Endothelial cell of umbilical vein (primary cell): ENCODE results near the gene CAMKK2. TPM values are rescaled to one million over a fixed set of nuclear protein-coding genes. Genes with fewer than 3 reads are reported as not detected.

Experiments used
- BruUV-seq: library from RNA; stranded (reverse); fragments of 400-500 nt; replicated peaks from 2 replicates; lab custom pipeline; 2021; lab: Mats Ljungman, UMichigan
- CTCF ChIA-PET: fragments of 300-600, 350-600 bp; sonication (Branson Sonifier 250); formaldehyde crosslinking; loops from one replicate; lab custom pipeline; 2021; ENCODE audit warnings: antibody characterized with exemption, inconsistent platforms; lab: Charles Lee
- POLR2A ChIA-PET: fragments of 300-600, 350-600 bp; sonication (Branson Sonifier 250); formaldehyde crosslinking; loops from one replicate; lab custom pipeline; 2021; ENCODE audit warnings: antibody characterized with exemption, inconsistent platforms; lab: Charles Lee
- DNase-seq: peaks from one replicate; pipeline ENCODE4 v3.0.0-alpha.2; 2011; ENCODE audit warnings: low read depth, low spot score
- FAIRE-seq: peaks from 2 replicates; lab custom pipeline; 2011; peaks lifted over from hg19 to GRCh38; lab: Jason Lieb, UNC
- H2AFZ ChIP-seq: 2 replicates; pipeline ENCODE4 v1.6.0; 2012; ENCODE audit warnings: low read depth, low read length, control low read depth, inconsistent platforms
- H3K27ac ChIP-seq: 2 replicates; pipeline ENCODE4 v1.5.1; 2011; ENCODE audit warnings: low read depth, mild to moderate bottlenecking, control low read depth, low read length, moderate library complexity; ENCODE audit not compliant: insufficient read depth
- H3K27me3 ChIP-seq, 2 experiments: 2 replicates each; pipeline versions ENCODE4 v1.6.0 to v1.6.1; 2011; ENCODE audit warnings: low read length in 2 of 2, mixed read lengths in 1 of 2; ENCODE audit not compliant: control insufficient read depth in 2 of 2, insufficient read depth in 2 of 2
- H3K36me3 ChIP-seq, 2 experiments: 2 replicates in 1 of 2; 3 replicates in 1 of 2; pipeline ENCODE4 v1.5.1; 2011; ENCODE audit warnings: low read length in 2 of 2, mild to moderate bottlenecking in 1 of 2, moderate library complexity in 1 of 2; ENCODE audit not compliant: control insufficient read depth in 2 of 2, insufficient read depth in 2 of 2; ENCODE audit errors: extremely low read depth in 1 of 2
- H3K4me1 ChIP-seq: 3 replicates; pipeline ENCODE4 v1.5.1; 2011; ENCODE audit warnings: mild to moderate bottlenecking, low read length; ENCODE audit not compliant: control insufficient read depth, insufficient read depth; ENCODE audit errors: extremely low read depth
- H3K4me2 ChIP-seq: 2 replicates; pipeline ENCODE4 v1.6.1; 2011; ENCODE audit warnings: low read length, control low read depth, mixed read lengths; ENCODE audit not compliant: insufficient read depth
- H3K4me3 ChIP-seq, 3 experiments: fragments of 200-600 bp in 1 of 3; sonication (generic), shearing (Covaris generic) in 1 of 3; replicated peaks in 1 of 3; 2 replicates each; pipeline ENCODE4 v1.5.1; 2011 to 2016; ENCODE audit warnings: control low read depth in 3 of 3, low read length in 3 of 3, mild to moderate bottlenecking in 2 of 3, inconsistent platforms in 1 of 3, low read depth in 1 of 3, moderate library complexity in 1 of 3; ENCODE audit not compliant: insufficient read depth in 1 of 3
- H3K79me2 ChIP-seq: 2 replicates; pipeline ENCODE4 v1.6.0; 2012; ENCODE audit warnings: low read length, inconsistent platforms; ENCODE audit not compliant: control insufficient read depth, insufficient read depth
- H3K9ac ChIP-seq: replicated peaks from 2 replicates; pipeline ENCODE3; 2011; ENCODE audit warnings: low read length, control low read depth; ENCODE audit not compliant: insufficient read depth; ENCODE audit errors: extremely low read depth
- H3K9me1 ChIP-seq: replicated peaks from 3 replicates; pipeline ENCODE4 v1.6.0; 2011; ENCODE audit warnings: mild to moderate bottlenecking, low read length; ENCODE audit not compliant: control insufficient read depth, insufficient read depth; ENCODE audit errors: extremely low read depth
- H3K9me3 ChIP-seq: replicated peaks from 2 replicates; pipeline ENCODE4 v1.5.1; 2012; ENCODE audit warnings: low read length, inconsistent platforms; ENCODE audit not compliant: control insufficient read depth, insufficient read depth
- H4K20me1 ChIP-seq: replicated peaks from 2 replicates; pipeline ENCODE3; 2011; ENCODE audit warnings: mild to moderate bottlenecking, low read length; ENCODE audit not compliant: control insufficient read depth, insufficient read depth; ENCODE audit errors: extremely low read depth
- CTCF ChIP-seq, 2 donors: IDR thresholded peaks; 1 replicate in 1 of 2; 2 replicates in 1 of 2; pipeline ENCODE4 v1.5.1; 2011; ENCODE audit warnings: low read length in 2 of 2, mild to moderate bottlenecking in 2 of 2, moderate library complexity in 2 of 2, control low read depth in 1 of 2, inconsistent platforms in 1 of 2, low read depth in 1 of 2; ENCODE audit not compliant: insufficient read depth in 1 of 2; ENCODE audit errors: extremely low read depth in 1 of 2
- EZH2 ChIP-seq: IDR thresholded peaks from 2 replicates; pipeline ENCODE4 v1.6.1; 2012; ENCODE audit warnings: borderline replicate concordance, low read depth, mild to moderate bottlenecking, moderate library complexity, low read length, inconsistent platforms; ENCODE audit not compliant: severe bottlenecking
- FOS ChIP-seq: IDR thresholded peaks from 2 replicates; pipeline ENCODE4 v1.6.1; 2011; ENCODE audit warnings: mild to moderate bottlenecking, low read length, moderate library complexity, borderline replicate concordance; ENCODE audit not compliant: insufficient read depth
- GATA2 ChIP-seq: IDR thresholded peaks from 2 replicates; pipeline ENCODE4 v1.7.0; 2011; ENCODE audit warnings: low read depth, mild to moderate bottlenecking, moderate library complexity, mixed read lengths, low read length; ENCODE audit not compliant: insufficient read length, insufficient read depth
- JUN ChIP-seq: IDR thresholded peaks from 2 replicates; pipeline ENCODE4 v1.6.1; 2011; ENCODE audit warnings: borderline replicate concordance, low read depth; ENCODE audit not compliant: insufficient read length, insufficient read depth
- MAX ChIP-seq: IDR thresholded peaks from 2 replicates; pipeline ENCODE4 v1.6.1; 2011; ENCODE audit not compliant: insufficient read depth, insufficient read length
- MYC ChIP-seq: IDR thresholded peaks from one replicate; pipeline ENCODE4 v1.6.1; 2011; ENCODE audit warnings: mild to moderate bottlenecking, low read depth, low read length
- POLR2A ChIP-seq: IDR thresholded peaks from 2 replicates; pipeline ENCODE4 v1.6.1; 2012; ENCODE audit warnings: low read depth, mild to moderate bottlenecking, control low read depth, low read length
- POLR2AphosphoS5 ChIP-seq: IDR thresholded peaks from 2 replicates; pipeline ENCODE4 v1.6.1; 2012; ENCODE audit warnings: low read depth, mild to moderate bottlenecking, control low read depth, low read length, moderate library complexity; ENCODE audit not compliant: insufficient read depth
- dilution Hi-C: fragments of 300-500 bp; cut with MboI; formaldehyde crosslinking; loops from one replicate; pipeline ENCODE4 v1.15.0; 2019; ENCODE audit warnings: low sequenced_read_pairs; ENCODE audit not compliant: extremely low pct_ligation_motif_present
- intact Hi-C: fragments of 100-400 bp; cut with micrococcal nuclease; formaldehyde crosslinking; loops from one replicate; pipeline ENCODE4 v1.10.0; 2022
- polyA plus RNA-seq, 4 experiments: library from polyadenylated mRNA; depleted of rRNA in 3 of 4; stranded (reverse) in 3 of 4; unstranded in 1 of 4; fragments of >200 nt; gene quantifications; 2 replicates each; pipeline versions ENCODE4 v1.2.1 to v1.2.3, GENCODE V29; 2011 to 2012; ENCODE audit warnings: missing spikeins in 1 of 4
- total RNA-seq: library from RNA; stranded (reverse); gene quantifications from 2 replicates; pipeline ENCODE4 v1.2.3, GENCODE V29; 2021

The CAMKK2 gene
- total and polyA plus RNA-seq, 2 donors (not counting 3 experiments of a cell fraction or from before 2014, with no cell fraction given), result 32.5 to 45.0 TPM

GRCh38 chr12:121261398-121261797 lies 35.1 kb downstream of the CAMKK2 start:
- intact Hi-C loops, result no loop called here
- no peaks in the 10 kb centered on the region for H3K27me3 ChIP-seq
- dilution Hi-C loops, result no loop called here
- no peak overlapping the region for H3K4me2 ChIP-seq
- ChIA-PET CTCF (no interaction called here), POLR2A (no interaction called here)
- H4K20me1 ChIP-seq, result no peaks in the 10 kb centered on the region
- DNase-seq (no peak), FAIRE-seq (no peak)
- TF ChIP-seq CTCF (IDR thresholded peaks at IDR 0.05; ENCODE audit: extremely low read depth in 1 of 2, insufficient read depth in 1 of 2, low read depth in 1 of 2, low read length in 2 of 2) (no peak), FOS (no peak), MYC (no peak)
- H3K4me3 ChIP-seq, result no peak overlapping the region
- H3K79me2 ChIP-seq, result no peaks in the 10 kb centered on the region
- no peaks in the 10 kb centered on the region for H3K4me1 ChIP-seq
- peaks cover 4 to 23% of the 10 kb centered on the region in 2 experiments for H3K36me3 ChIP-seq
- H3K9ac ChIP-seq, result no peak overlapping the region
- H2AFZ ChIP-seq, result no peak overlapping the region
- H3K9me1 ChIP-seq, result no peaks in the 10 kb centered on the region
- no TSS peak for BruUV-seq
- no peak overlapping the region for H3K27ac ChIP-seq
- H3K9me3 ChIP-seq, result no peaks in the 10 kb centered on the region

- DNase-seq (no peak), FAIRE-seq (no peak)
- Histone ChIP-seq H3K9me3 (no peaks in the 10 kb centered on the region), H3K9me1 (no peaks in the 10 kb centered on the region), H3K4me2 (no peak overlapping the region), H3K79me2 (no peaks in the 10 kb centered on the region), H3K4me1 (no peaks in the 10 kb centered on the region), H3K27me3 (no peaks in the 10 kb centered on the region), H4K20me1 (no peaks in the 10 kb centered on the region), H2AFZ (no peak overlapping the region), H3K9ac (no peak overlapping the region), H3K4me3 (no peak overlapping the region), H3K27ac (no peak overlapping the region), H3K36me3 (peaks cover 4 to 26% of the 10 kb centered on the region in 2 experiments)
- intact Hi-C loops, result no loop called here
- POLR2A ChIA-PET, result no interaction called here
- no TSS peak for BruUV-seq
- dilution Hi-C loops, result no loop called here
- TF ChIP-seq POLR2AphosphoS5 (no peak), MYC (no peak), CTCF (IDR thresholded peaks at IDR 0.05; ENCODE audit: extremely low read depth in 1 of 2, insufficient read depth in 1 of 2, low read depth in 1 of 2, low read length in 2 of 2) (no peak), EZH2 (no peak), MAX (no peak), POLR2A (no peak), FOS (no peak), GATA2 (no peak), JUN (no peak)
- CTCF ChIA-PET, result no interaction called here
These were observed 36.4 kb downstream of the CAMKK2 start for GRCh38 chr12:121260091-121260490.
